Adrenal gland (tissue), 5 donors: ENCODE measurements around the gene TMEM59.

ENCODE experiments used
- CTCF ChIP-seq, 6 experiments: fragments of 450-650 bp in 4 of 6; fragments of 200-600 bp in 2 of 6; sonication (generic) in 1 of 6; IDR thresholded peaks; 1 replicate in 5 of 6; 2 replicates in 1 of 6; pipeline versions ENCODE4 v1.5.1 to v1.8.0; 2016 to 2021; ENCODE audit warnings: antibody characterized with exemption in 6 of 6, mild to moderate bottlenecking in 2 of 6, moderate library complexity in 1 of 6
- POLR2A ChIP-seq, 2 donors: fragments of 450-650 bp; IDR thresholded peaks; one replicate each; pipeline ENCODE4 v1.6.1; 2017; ENCODE audit warnings: antibody characterized with exemption in 2 of 2, mild to moderate bottlenecking in 2 of 2, moderate library complexity in 1 of 2
- donor health status: DM: no; HTN: no; CAD: no.

DNA sequence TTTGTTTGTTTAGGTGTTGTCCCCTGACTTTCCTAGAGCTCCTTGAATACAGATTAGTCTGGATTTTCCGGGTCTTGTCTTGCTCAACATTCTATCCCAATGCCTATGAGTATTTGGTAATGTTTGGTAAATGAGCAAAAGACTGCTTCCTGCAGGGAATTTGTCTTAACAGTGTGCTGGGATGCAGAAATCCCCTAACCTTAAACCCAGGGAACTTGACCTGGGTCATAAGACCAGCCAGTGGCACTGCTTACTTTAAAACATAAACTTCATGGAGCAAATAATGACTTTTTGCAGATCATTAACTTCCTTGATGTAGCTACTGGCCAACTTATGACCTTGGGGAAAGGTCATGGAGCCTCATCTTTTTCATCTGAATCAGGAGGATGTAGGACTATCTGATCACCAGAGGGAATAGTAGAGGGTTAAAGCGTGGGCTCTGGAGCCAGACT, 27.6 kb upstream of the TMEM59 start:
- TF ChIP-seq CTCF (IDR thresholded peaks at IDR 0.05) (no peak), POLR2A (IDR thresholded peaks at IDR 0.05) (no peak)
